ENCODE measurements around the gene AGAP1. TPM values are rescaled to one million over a fixed set of nuclear protein-coding genes. Genes with fewer than 3 reads are reported as not detected.

AGAP1 gene
- total RNA-seq, 4 donors from 2014 or later = 33.7 to 55.2 (median 37.5) TPM

DNA sequence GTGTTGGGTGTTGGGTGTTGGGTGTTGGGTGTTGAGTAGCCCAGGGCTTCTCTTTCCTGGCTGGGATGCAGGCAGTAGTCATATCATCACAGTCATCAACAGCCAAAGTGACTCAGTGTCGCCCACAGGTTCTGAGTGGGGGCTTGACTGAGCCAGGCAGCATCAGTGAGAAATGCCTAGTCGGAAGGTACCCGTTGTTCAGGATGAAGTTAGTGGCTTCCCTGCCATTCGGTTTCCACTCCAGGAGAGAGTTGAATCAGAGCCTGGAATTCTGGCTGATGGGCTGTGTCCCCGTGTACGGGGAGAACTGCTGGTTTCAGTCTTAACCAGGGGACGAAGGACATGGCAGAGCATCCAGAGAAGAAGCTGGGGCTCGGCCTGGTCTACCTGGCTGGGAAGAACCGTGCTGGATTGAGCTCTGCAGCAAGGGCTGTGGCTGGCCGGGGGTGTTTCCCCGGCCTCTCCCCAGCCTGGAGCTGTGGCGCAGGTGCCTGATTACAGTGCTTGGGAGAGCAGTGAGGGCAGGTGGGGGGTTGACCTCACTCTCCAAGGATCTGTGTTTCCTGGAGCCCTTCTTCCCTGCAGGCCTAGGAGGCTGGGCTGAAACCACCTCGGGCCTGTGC, 49.4 kb downstream of the AGAP1 start:
- TF ChIP-seq EP300 (IDR thresholded peaks at IDR 0.05) (no peak), POLR2AphosphoS5 (IDR thresholded peaks at IDR 0.05) (no peak), CTCF (IDR thresholded peaks at IDR 0.05) (no peak), POLR2A (IDR thresholded peaks at IDR 0.05) (no peak)
- H3K27ac ChIP-seq = no peak overlapping the region
- no peak overlapping the region for H3K4me3 ChIP-seq
- peaks cover 0 to 24% (median 0%) of the 10 kb centered on the region in 3 donors for H3K4me1 ChIP-seq
- WGBS, 2 donors (ENCODE audit: low coverage in 1 of 2) = 73 to 80% methylated on average over 3 of the region's 13 CpGs
- no peak for ATAC-seq
- H3K36me3 ChIP-seq = no peaks in the 10 kb centered on the region
- H3K9me3 ChIP-seq = no peaks in the 10 kb centered on the region
- H3K27me3 ChIP-seq = no peaks in the 10 kb centered on the region

- Histone ChIP-seq H3K27ac (no peak overlapping the region), H3K9me3 (no peaks in the 10 kb centered on the region), H3K4me3 (no peak overlapping the region), H3K36me3 (no peaks in the 10 kb centered on the region), H3K27me3 (no peaks in the 10 kb centered on the region), H3K4me1 (peaks cover 0 to 16% (median 0%) of the 10 kb centered on the region in 3 donors)
- TF ChIP-seq EP300 (IDR thresholded peaks at IDR 0.05) (no peak), CTCF (IDR thresholded peaks at IDR 0.05) (no peak), POLR2A (IDR thresholded peaks at IDR 0.05) (no peak), POLR2AphosphoS5 (IDR thresholded peaks at IDR 0.05) (no peak)
- 80 to 89% methylated on average over 1 to 5 of the region's 25 CpGs for WGBS, 2 donors (ENCODE audit: low coverage in 1 of 2)
- no peak for ATAC-seq
Observed at GRCh38 chr2:235543851-235544688, 50.2 kb downstream of the AGAP1 start.

GRCh38 chr2:235544689-235544969, 50.8 kb downstream of the AGAP1 start:
- Histone ChIP-seq H3K36me3 (no peaks in the 10 kb centered on the region), H3K4me1 (peaks cover 0 to 13% (median 0%) of the 10 kb centered on the region in 3 donors)
- ATAC-seq = no peak

DNA sequence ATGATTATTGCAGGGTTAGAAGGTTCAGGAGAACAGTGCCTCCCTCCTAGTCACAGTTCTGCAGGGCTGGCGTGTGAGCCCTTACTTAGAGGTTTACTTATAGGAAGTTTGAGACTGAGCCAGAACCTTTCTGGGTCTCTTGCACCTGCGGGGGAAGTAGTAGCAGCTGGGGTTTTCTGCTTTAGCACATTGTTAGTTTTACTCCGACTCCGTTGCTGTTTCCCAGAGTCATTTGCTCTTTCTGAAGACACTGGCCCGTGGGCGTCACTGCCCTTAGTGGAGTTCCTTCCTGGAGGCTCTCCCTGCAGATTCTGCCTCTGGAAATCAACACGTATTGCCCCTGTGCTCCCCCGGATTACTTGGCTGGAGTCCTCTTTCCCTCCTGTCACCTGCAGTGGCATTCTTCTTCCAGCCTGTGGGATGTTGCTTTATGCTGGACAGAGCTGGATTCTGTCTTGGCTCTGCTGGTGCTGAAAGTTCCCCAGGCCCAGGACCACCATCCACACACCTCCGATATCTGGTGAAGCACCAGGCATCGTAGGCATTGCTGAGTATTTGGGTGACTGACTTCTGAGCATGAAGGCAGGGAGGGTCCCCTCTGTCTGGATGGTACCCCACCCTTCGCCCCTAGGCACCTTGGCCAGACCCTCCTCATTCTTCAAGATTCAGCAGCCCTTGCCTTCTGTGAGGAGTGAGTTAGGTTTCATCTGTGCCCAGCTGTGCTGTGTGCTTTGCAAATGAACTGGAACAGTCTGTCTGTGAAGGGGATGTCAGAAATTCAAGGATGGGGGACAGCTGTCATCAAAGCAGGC, 51.7 kb downstream of the AGAP1 start:
- H3K27me3 ChIP-seq = no peaks in the 10 kb centered on the region
- H3K4me1 ChIP-seq = peaks cover 0 to 13% (median 0%) of the 10 kb centered on the region in 3 donors
- TF ChIP-seq POLR2A (IDR thresholded peaks at IDR 0.05) (no peak), EP300 (IDR thresholded peaks at IDR 0.05) (no peak), POLR2AphosphoS5 (IDR thresholded peaks at IDR 0.05) (no peak), CTCF (IDR thresholded peaks at IDR 0.05) (no peak)
- H3K9me3 ChIP-seq = no peaks in the 10 kb centered on the region
- H3K4me3 ChIP-seq = no peak overlapping the region
- no peak for ATAC-seq
- H3K36me3 ChIP-seq = no peaks in the 10 kb centered on the region
- H3K27ac ChIP-seq = no peak overlapping the region
- 53 to 56% methylated on average over 4 to 7 of the region's 11 CpGs for WGBS, 2 donors (ENCODE audit: low coverage in 1 of 2)

More at GRCh38 chr2:235544689-235544969, 50.8 kb downstream of the AGAP1 start:
- H3K4me3 ChIP-seq = no peak overlapping the region
- no peak overlapping the region for H3K27ac ChIP-seq
- 77 to 87% methylated on average over 3 of the region's 5 CpGs for WGBS, 2 donors (ENCODE audit: low coverage in 1 of 2)
- no peaks in the 10 kb centered on the region for H3K9me3 ChIP-seq
- no peaks in the 10 kb centered on the region for H3K27me3 ChIP-seq
- TF ChIP-seq POLR2AphosphoS5 (IDR thresholded peaks at IDR 0.05) = no peak
- no peak for TF ChIP-seq POLR2A (IDR thresholded peaks at IDR 0.05)
- TF ChIP-seq EP300 (IDR thresholded peaks at IDR 0.05) = no peak
- TF ChIP-seq CTCF (IDR thresholded peaks at IDR 0.05) = no peak
